NT2/D1 (cell line): ENCODE results near the gene HMGCR.

Experiments used
- DNase-seq: peaks from one replicate; pipeline ENCODE4 v3.0.0-alpha.2; 2011; ENCODE audit warnings: low read depth, low spot score
- H3K27me3 ChIP-seq: 2 replicates; pipeline ENCODE4 v1.6.0; 2011; ENCODE audit warnings: mild to moderate bottlenecking; ENCODE audit not compliant: insufficient read length, insufficient read depth
- H3K36me3 ChIP-seq: 2 replicates; pipeline ENCODE4 v1.6.1; 2011; ENCODE audit warnings: mild to moderate bottlenecking, low read length, mixed read lengths; ENCODE audit not compliant: insufficient read depth, insufficient read length
- H3K4me1 ChIP-seq: 2 replicates; pipeline ENCODE4 v1.5.1; 2011; ENCODE audit not compliant: insufficient read depth, insufficient read length
- H3K4me3 ChIP-seq: 2 replicates; pipeline ENCODE4 v1.5.1; 2011; ENCODE audit warnings: low read depth; ENCODE audit not compliant: insufficient read length
- H3K9ac ChIP-seq: 2 replicates; pipeline ENCODE4 v1.6.0; 2011; ENCODE audit warnings: low read depth; ENCODE audit not compliant: insufficient read length
- H3K9me3 ChIP-seq: 2 replicates; pipeline ENCODE4 v1.5.1; 2011; ENCODE audit warnings: mild to moderate bottlenecking, low read length; ENCODE audit not compliant: insufficient read depth
- SUZ12 ChIP-seq: IDR thresholded peaks from 2 replicates; pipeline ENCODE4 v1.6.1; 2011; ENCODE audit not compliant: insufficient read length, insufficient read depth; ENCODE audit errors: extremely low read depth
- YY1 ChIP-seq: IDR thresholded peaks from 2 replicates; pipeline ENCODE4 v1.6.1; 2011; ENCODE audit not compliant: insufficient read length, insufficient read depth
- ZNF274 ChIP-seq: IDR thresholded peaks from 2 replicates; pipeline ENCODE4 v1.6.1; 2011; ENCODE audit warnings: mild to moderate bottlenecking, low read depth, low read length

HMGCR gene

GRCh38 chr5:75362474-75362975 lies 25.5 kb downstream of the HMGCR start:
- H3K4me3 ChIP-seq, result no peak overlapping the region
- no peaks in the 10 kb centered on the region for H3K27me3 ChIP-seq
- no peaks in the 10 kb centered on the region for H3K9me3 ChIP-seq
- no peak overlapping the region for H3K9ac ChIP-seq
- H3K36me3 ChIP-seq, result peaks cover 56% of the 10 kb centered on the region
- no peak for DNase-seq
- no peaks in the 10 kb centered on the region for H3K4me1 ChIP-seq
- TF ChIP-seq YY1, result no peak
- TF ChIP-seq ZNF274, result no peak
- TF ChIP-seq SUZ12, result no peak

GRCh38 chr5:75363111-75363510 lies 26.1 kb downstream of the HMGCR start:
- no peak for DNase-seq
- no peak for TF ChIP-seq SUZ12
- no peak for TF ChIP-seq ZNF274
- no peaks in the 10 kb centered on the region for H3K4me1 ChIP-seq
- no peak overlapping the region for H3K9ac ChIP-seq
- H3K27me3 ChIP-seq, result no peaks in the 10 kb centered on the region
- no peak overlapping the region for H3K4me3 ChIP-seq
- H3K36me3 ChIP-seq, result peaks cover 50% of the 10 kb centered on the region
- no peaks in the 10 kb centered on the region for H3K9me3 ChIP-seq

GRCh38 chr5:75363726-75364495 lies 26.9 kb downstream of the HMGCR start:
- H3K27me3 ChIP-seq, result no peaks in the 10 kb centered on the region
- DNase-seq, result no peak

GRCh38 chr5:75364571-75365280 lies 27.7 kb downstream of the HMGCR start:
- H3K4me3 ChIP-seq, result no peak overlapping the region
- H3K9me3 ChIP-seq, result no peaks in the 10 kb centered on the region
- no peak overlapping the region for H3K9ac ChIP-seq
- H3K36me3 ChIP-seq, result peaks cover 34% of the 10 kb centered on the region
- TF ChIP-seq SUZ12, result no peak
- DNase-seq, result no peak
- no peaks in the 10 kb centered on the region for H3K27me3 ChIP-seq
- H3K4me1 ChIP-seq, result no peaks in the 10 kb centered on the region

More at GRCh38 chr5:75363726-75364495, 26.9 kb downstream of the HMGCR start:
- Histone ChIP-seq H3K4me1 (no peaks in the 10 kb centered on the region), H3K36me3 (peaks cover 42% of the 10 kb centered on the region), H3K4me3 (no peak overlapping the region), H3K9me3 (no peaks in the 10 kb centered on the region), H3K9ac (no peak overlapping the region)
- TF ChIP-seq ZNF274 (no peak), SUZ12 (no peak), YY1 (no peak)

GRCh38 chr5:75365740-75366139 lies 28.7 kb downstream of the HMGCR start:
- Histone ChIP-seq H3K4me1 (no peaks in the 10 kb centered on the region), H3K36me3 (peaks cover 23% of the 10 kb centered on the region), H3K9me3 (no peaks in the 10 kb centered on the region), H3K4me3 (no peak overlapping the region), H3K27me3 (no peaks in the 10 kb centered on the region), H3K9ac (no peak overlapping the region)
- no peak for DNase-seq
- no peak for TF ChIP-seq SUZ12

- Histone ChIP-seq H3K27me3 (no peaks in the 10 kb centered on the region), H3K4me1 (no peaks in the 10 kb centered on the region), H3K9me3 (no peaks in the 10 kb centered on the region), H3K9ac (no peak overlapping the region), H3K36me3 (peaks cover 15% of the 10 kb centered on the region), H3K4me3 (no peak overlapping the region)
- TF ChIP-seq YY1 (no peak), SUZ12 (no peak), ZNF274 (no peak)
- no peak for DNase-seq
Observed at GRCh38 chr5:75366787-75367186, 29.8 kb downstream of the HMGCR start.

GRCh38 chr5:75367401-75367800 lies 30.4 kb downstream of the HMGCR start:
- TF ChIP-seq YY1 (no peak), ZNF274 (no peak), SUZ12 (no peak)
- H3K36me3 ChIP-seq, result peaks cover 11% of the 10 kb centered on the region
- no peak overlapping the region for H3K9ac ChIP-seq
- H3K4me1 ChIP-seq, result no peaks in the 10 kb centered on the region
- no peak for DNase-seq
- no peak overlapping the region for H3K4me3 ChIP-seq
- no peaks in the 10 kb centered on the region for H3K27me3 ChIP-seq
- H3K9me3 ChIP-seq, result no peaks in the 10 kb centered on the region
